Measurements from ENCODE around the gene RHOT1. TPM values are rescaled to one million over a fixed set of nuclear protein-coding genes. Genes with fewer than 3 reads are reported as not detected.
"Not testable (repeated sequence)": the region's sequence is repeated elsewhere in the genome, so short reads cannot be mapped to it uniquely, and the experiment has no call there.

The RHOT1 gene
- total RNA-seq, 4 donors from 2014 or later = 17.3 to 34.9 (median 21.9) TPM

DNA sequence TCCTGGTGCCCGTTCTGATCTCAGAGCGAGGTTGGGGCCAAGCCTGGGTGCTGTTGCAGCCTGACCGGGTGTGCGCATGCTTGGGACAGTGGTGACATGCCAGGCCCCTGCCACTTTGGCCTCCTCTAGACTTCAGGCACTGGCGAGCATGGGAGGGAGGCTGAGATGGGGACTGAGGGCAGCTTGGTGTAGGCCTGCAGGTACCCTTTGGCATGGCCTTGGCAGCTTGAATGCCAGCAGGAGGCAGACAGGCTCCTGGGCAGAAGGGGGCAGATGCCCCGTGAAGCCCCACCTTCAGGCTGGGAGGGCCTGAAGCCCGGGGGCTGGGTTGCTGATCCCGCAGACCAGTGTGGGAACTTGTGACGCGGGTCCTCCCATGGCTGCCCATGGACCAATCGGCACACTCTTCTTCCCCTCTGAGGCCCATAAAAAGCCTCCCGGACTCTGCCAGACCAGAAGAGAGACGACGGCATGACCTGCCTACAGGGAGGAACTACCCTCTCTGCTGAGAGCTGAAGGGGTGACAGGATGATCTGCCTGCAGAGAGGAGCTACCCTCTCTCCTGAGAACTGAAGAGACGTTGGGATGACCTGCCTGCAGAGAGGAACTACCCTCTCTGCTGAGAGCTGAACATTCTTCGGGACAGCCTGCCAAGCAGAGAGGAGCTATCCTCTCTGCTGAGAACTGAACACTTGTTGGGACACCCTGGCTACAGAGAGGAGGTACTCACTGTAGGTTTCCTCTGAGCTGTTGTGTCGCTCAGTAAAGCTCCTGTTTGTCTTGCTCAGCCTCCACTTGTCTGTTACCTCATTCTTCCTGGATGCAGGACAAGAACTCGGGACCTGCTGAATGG lies 17.5 kb downstream of the RHOT1 start:
- DNase-seq = no peak
- 92 to 93% methylated on average over 3 to 13 of the region's 18 CpGs for WGBS, 2 donors
- H3K4me3 ChIP-seq = no peak overlapping the region
- intact Hi-C loops (cut with DNase I) = no loop called here
- H3K36me3 ChIP-seq = peaks cover 0 to 61% (median 21%) of the 10 kb centered on the region in 3 donors
- no peaks in the 10 kb centered on the region for H3K27me3 ChIP-seq
- no peak overlapping the region for H3K27ac ChIP-seq
- no peak for TF ChIP-seq POLR2A (IDR thresholded peaks at IDR 0.05)
- TF ChIP-seq, protein P1, sequence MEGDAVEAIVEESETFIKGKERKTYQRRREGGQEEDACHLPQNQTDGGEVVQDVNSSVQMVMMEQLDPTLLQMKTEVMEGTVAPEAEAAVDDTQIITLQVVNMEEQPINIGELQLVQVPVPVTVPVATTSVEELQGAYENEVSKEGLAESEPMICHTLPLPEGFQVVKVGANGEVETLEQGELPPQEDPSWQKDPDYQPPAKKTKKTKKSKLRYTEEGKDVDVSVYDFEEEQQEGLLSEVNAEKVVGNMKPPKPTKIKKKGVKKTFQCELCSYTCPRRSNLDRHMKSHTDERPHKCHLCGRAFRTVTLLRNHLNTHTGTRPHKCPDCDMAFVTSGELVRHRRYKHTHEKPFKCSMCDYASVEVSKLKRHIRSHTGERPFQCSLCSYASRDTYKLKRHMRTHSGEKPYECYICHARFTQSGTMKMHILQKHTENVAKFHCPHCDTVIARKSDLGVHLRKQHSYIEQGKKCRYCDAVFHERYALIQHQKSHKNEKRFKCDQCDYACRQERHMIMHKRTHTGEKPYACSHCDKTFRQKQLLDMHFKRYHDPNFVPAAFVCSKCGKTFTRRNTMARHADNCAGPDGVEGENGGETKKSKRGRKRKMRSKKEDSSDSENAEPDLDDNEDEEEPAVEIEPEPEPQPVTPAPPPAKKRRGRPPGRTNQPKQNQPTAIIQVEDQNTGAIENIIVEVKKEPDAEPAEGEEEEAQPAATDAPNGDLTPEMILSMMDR (IDR thresholded peaks at IDR 0.05) = no peak
- H3K9me3 ChIP-seq = no peaks in the 10 kb centered on the region
- H3K4me1 ChIP-seq = peaks cover 0 to 16% (median 8%) of the 10 kb centered on the region in 3 donors

DNA sequence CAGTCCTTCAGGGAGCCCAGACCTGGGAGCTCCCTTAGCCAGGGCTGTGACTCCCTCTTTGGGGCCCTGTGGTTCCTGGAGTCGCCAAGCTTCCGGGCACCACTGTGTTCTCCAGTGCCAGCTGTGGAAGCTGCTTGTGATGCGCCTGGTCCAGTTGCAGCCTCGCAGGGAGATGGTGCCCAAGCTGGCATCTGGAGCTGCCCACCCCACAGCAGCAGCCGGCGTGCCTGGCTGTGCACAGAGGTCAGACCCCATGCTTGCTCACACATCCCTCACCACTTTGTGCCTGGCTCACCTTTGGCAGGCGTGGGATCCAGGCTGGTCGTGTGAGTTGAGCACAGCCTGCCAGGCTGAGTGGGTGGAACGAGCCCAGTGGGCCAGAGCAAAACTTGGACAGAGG lies 18.2 kb downstream of the RHOT1 start:
- Histone ChIP-seq H3K27ac (no peak overlapping the region), H3K4me1 (peaks cover 0 to 16% (median 8%) of the 10 kb centered on the region in 3 donors), H3K4me3 (no peak overlapping the region), H3K27me3 (no peaks in the 10 kb centered on the region), H3K9me3 (no peaks in the 10 kb centered on the region), H3K36me3 (peaks cover 0 to 55% (median 21%) of the 10 kb centered on the region in 3 donors)
- TF ChIP-seq POLR2A (IDR thresholded peaks at IDR 0.05) = no peak
- 100% methylated on average over 5 of the region's 9 CpGs; no CpG with 5 or more reads in 1 of the 2 donors for WGBS, 2 donors
- DNase-seq = no peak
- intact Hi-C loops (cut with DNase I) = no loop called here

DNA sequence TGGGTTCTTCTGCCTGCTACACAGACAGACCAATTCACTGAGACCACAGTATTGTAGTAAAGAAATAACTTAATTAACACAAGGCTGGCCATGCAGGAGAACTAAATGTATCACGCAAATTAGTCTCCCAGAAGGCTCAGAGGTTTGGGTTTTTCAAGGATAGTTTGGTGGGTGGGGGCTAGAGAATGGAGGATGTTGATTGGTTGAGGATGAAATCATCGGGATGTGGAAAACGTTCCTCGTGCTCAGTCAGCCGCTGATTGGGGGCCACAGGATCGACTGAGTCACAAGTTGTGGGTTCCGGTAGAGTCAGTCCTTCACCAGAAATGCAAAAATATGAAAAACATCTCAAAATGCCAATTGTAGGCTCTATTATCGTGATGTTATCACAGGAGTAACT lies 18.7 kb downstream of the RHOT1 start:
- DNase-seq = no peak
- TF ChIP-seq, protein P1 (IDR thresholded peaks at IDR 0.05) = no peak
- TF ChIP-seq POLR2A (IDR thresholded peaks at IDR 0.05) = no peak

DNA sequence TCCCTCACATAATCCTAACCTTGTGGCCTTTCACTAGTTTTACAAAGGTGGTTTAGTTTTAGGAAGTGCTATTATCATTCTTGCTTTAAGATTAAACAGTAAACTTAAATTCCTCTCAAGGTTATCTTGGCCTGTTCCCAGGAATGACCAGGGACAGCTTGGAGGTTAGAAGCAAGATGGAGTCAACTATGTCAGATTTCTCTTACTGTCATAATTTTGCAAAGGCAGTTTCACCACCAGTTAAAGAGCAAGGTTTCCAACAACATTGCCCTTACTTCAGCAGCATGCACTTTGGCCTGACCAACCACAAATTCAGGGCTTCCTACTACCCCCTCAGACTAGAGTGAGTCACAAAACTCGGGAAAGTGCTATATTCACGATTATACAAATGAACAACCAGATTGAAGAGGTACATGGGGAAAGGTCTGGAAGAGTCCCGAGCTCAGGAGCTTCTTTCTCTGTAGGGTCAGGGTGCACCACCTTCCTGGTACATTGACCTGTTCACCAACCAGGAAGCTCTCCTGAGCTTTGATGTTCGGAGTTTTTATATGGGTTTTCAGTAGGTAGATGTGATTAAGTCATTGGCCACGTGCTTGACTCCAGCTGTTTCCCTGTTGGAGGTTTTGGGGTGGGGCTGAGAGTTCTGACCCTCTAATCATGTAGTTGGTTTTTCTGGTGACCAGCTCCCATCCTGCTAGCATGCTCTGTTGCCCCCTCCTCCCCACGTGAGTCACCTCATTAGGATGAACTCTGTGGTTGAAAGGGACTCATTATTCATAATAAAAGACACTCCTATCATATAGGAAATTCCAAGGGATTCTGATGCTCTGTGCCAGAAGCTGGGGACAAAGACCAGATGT lies 19.4 kb downstream of the RHOT1 start:
- 70 to 85% methylated on average over 6 of the region's 6 CpGs for WGBS, 2 donors

More for the DNA sequence above, 18.7 kb downstream of the RHOT1 start:
- Histone ChIP-seq H3K27me3 (no peaks in the 10 kb centered on the region), H3K4me3 (no peak overlapping the region), H3K9me3 (no peaks in the 10 kb centered on the region), H3K36me3 (peaks cover 0 to 51% (median 21%) of the 10 kb centered on the region in 3 donors), H3K4me1 (peaks cover 0 to 14% (median 6%) of the 10 kb centered on the region in 3 donors), H3K27ac (no peak overlapping the region)
- intact Hi-C loops (cut with DNase I) = no loop called here
- 94% methylated on average over 7 to 8 of the region's 8 CpGs for WGBS, 2 donors

DNA sequence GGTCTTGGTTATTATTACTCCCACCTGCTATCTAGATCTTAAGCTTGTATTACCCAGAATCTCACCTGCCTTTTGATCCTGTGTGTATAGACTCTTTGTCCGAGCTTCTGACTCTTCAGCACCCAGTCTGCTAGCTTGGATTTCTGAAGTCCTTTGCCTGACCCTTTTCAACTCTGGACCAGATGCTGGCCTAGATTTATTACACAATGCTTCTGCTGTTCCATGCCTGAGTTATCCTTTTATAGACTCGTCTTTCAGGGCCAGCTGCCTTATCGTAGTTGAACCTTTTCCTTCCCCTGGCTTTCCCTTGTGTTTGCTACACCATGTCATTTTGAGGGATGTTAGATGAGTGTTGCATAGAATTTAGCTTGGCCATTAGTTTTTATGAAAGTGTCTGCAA lies 32.6 kb downstream of the RHOT1 start:
- no peak overlapping the region for H3K4me3 ChIP-seq
- peaks cover 0 to 12% (median 0%) of the 10 kb centered on the region in 3 donors for H3K9me3 ChIP-seq
- no peak overlapping the region for H3K27ac ChIP-seq
- intact Hi-C loops (cut with DNase I) = no loop called here
- no peaks in the 10 kb centered on the region for H3K27me3 ChIP-seq
- peaks cover 0 to 71% (median 17%) of the 10 kb centered on the region in 3 donors for H3K36me3 ChIP-seq
- TF ChIP-seq POLR2A (IDR thresholded peaks at IDR 0.05) = no peak
- TF ChIP-seq, protein P1 (IDR thresholded peaks at IDR 0.05) = no peak
- H3K4me1 ChIP-seq = no peaks in the 10 kb centered on the region
- 69 to 92% methylated on average over 3 of the region's 3 CpGs for WGBS, 2 donors
- DNase-seq = no peak

More for the DNA sequence above, 19.4 kb downstream of the RHOT1 start:
- H3K4me3 ChIP-seq = no peak overlapping the region
- TF ChIP-seq, protein P1 (IDR thresholded peaks at IDR 0.05) = no peak
- no peak for TF ChIP-seq POLR2A (IDR thresholded peaks at IDR 0.05)
- peaks cover 0 to 8% (median 0%) of the 10 kb centered on the region in 3 donors for H3K4me1 ChIP-seq
- H3K27ac ChIP-seq = no peak overlapping the region
- intact Hi-C loops (cut with DNase I) = no loop called here
- no peak for DNase-seq
- no peaks in the 10 kb centered on the region for H3K27me3 ChIP-seq
- H3K36me3 ChIP-seq = peaks cover 0 to 54% (median 21%) of the 10 kb centered on the region in 3 donors
- H3K9me3 ChIP-seq = peaks cover 0 to 5% (median 0%) of the 10 kb centered on the region in 3 donors

DNA sequence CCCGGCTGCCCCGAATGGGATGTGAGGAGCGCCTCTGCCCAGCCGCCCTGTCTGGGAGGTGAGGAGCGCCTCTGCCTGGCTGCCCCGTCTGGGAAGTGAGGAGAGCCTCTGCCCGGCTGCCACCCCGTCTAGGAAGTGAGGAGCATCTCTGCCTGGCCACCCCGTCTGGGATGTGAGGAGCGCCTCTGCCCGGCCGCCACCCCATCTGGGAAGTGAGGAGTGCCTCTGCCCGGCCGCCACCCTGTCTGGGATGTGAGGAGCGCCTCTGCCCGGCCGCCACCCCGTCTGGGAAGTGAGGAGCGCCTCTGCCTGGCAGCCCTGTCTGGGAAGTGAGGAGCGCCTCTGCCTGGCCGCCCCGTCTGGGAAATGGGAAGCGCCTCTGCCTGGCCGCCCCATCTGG lies 36.4 kb downstream of the RHOT1 start:
- no CpG with 5 or more reads among the region's 24 CpGs for WGBS, 2 donors
- H3K36me3 ChIP-seq = peaks cover 0 to 99% (median 17%) of the 10 kb centered on the region in 3 donors

DNA sequence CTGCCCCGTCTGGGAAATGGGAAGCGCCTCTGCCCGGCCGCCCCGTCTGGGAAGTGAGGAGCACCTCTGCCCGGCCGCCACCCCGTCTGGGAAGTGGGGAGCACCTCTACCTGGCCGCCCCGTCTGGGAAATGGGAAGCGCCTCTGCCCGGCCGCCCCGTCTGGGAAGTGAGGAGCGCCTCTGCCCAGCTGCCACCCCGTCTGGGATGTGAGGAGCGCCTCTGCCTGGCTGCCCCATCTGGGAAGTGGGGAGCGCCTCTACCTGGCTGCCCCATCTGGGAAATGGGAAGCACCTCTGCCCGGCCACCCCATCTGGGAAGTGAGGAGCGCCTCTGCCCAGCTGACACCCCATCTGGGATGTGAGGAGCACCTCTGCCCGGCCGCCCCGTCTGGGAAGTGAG lies 36.8 kb downstream of the RHOT1 start:
- H3K27me3 ChIP-seq; H3K4me1 ChIP-seq; DNase-seq; H3K27ac ChIP-seq; intact Hi-C loops (cut with DNase I); H3K4me3 ChIP-seq: not testable (repeated sequence)
- WGBS, 2 donors = no CpG with 5 or more reads among the region's 23 CpGs
- Histone ChIP-seq H3K36me3 (peaks cover 0 to 99% (median 17%) of the 10 kb centered on the region in 3 donors), H3K9me3 (peaks cover 0 to 12% (median 0%) of the 10 kb centered on the region in 3 donors)

More for the DNA sequence above, 36.4 kb downstream of the RHOT1 start:
- intact Hi-C loops (cut with DNase I); DNase-seq; H3K4me1 ChIP-seq; H3K4me3 ChIP-seq; H3K27ac ChIP-seq; H3K27me3 ChIP-seq: not testable (repeated sequence)
- peaks cover 0 to 12% (median 0%) of the 10 kb centered on the region in 3 donors for H3K9me3 ChIP-seq

DNA sequence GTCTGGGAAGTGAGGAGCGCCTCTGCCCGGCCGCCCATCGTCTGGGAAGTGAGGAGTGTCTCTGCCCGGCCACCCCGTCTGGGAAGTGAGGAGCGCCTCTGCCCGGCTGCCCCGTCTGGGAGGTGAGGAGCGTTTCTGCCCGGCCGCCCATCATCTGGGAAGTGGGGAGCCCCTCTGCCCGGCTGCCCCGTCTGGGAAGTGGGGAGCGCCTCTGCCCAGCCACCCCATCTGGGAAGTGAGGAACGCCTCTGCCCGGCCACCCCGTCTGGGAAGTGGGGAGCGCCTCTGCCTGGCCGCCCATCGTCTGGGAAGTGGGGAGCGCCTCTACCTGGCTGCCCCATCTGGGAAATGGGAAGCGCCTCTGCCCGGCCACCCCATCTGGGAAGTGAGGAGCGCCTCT lies 37.2 kb downstream of the RHOT1 start:
- H3K4me1 ChIP-seq; H3K4me3 ChIP-seq; H3K27ac ChIP-seq; DNase-seq; H3K27me3 ChIP-seq; intact Hi-C loops (cut with DNase I): not testable (repeated sequence)
- Histone ChIP-seq H3K9me3 (peaks cover 0 to 12% (median 0%) of the 10 kb centered on the region in 3 donors), H3K36me3 (peaks cover 0 to 99% (median 17%) of the 10 kb centered on the region in 3 donors)
- no CpG with 5 or more reads among the region's 25 CpGs for WGBS, 2 donors
